LNCaP clone FGC (cell line): ENCODE data around the gene GHR.
"Not testable (repeated sequence)": the region's sequence is repeated elsewhere in the genome, so short reads cannot be mapped to it uniquely, and the experiment has no call there.

Experiments
- DNase-seq: peaks from one replicate; pipeline ENCODE4 v3.0.0-alpha.2; 2011; ENCODE audit warnings: low read depth
- H3K4me3 ChIP-seq: 2 replicates; pipeline ENCODE4 v1.5.1; 2011; ENCODE audit warnings: mild to moderate bottlenecking, low read depth, low read length, control low read depth
- TF ChIP-seq, protein P1 (sequence below): IDR thresholded peaks from 2 replicates; pipeline ENCODE4 v1.5.1; 2012; ENCODE audit warnings: mild to moderate bottlenecking; ENCODE audit not compliant: control insufficient read depth, insufficient read depth; ENCODE audit errors: extremely low read depth

Gene GHR

DNA sequence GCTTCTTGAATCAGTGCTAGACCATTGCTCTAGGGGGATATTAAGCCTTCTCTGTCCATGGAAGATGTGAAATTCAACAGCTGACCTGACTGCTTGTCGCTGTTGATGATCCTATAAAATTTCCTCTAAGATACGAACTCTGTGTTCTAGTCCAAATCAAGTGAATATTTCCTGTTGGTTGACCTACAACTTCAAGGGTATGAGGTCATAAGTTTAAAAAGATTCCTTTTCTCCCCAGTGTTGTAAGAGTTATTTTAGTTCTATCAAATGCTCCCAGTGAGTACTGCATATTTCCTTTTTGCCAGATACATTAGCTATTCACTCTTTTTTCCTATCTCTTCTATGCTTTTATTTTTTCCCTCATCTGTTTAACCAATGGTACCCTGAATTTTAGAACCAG is 230.5 kb downstream of the GHR start:
- TF ChIP-seq, protein P1, sequence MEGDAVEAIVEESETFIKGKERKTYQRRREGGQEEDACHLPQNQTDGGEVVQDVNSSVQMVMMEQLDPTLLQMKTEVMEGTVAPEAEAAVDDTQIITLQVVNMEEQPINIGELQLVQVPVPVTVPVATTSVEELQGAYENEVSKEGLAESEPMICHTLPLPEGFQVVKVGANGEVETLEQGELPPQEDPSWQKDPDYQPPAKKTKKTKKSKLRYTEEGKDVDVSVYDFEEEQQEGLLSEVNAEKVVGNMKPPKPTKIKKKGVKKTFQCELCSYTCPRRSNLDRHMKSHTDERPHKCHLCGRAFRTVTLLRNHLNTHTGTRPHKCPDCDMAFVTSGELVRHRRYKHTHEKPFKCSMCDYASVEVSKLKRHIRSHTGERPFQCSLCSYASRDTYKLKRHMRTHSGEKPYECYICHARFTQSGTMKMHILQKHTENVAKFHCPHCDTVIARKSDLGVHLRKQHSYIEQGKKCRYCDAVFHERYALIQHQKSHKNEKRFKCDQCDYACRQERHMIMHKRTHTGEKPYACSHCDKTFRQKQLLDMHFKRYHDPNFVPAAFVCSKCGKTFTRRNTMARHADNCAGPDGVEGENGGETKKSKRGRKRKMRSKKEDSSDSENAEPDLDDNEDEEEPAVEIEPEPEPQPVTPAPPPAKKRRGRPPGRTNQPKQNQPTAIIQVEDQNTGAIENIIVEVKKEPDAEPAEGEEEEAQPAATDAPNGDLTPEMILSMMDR = no peak
- DNase-seq = no peak
- H3K4me3 ChIP-seq = no peak overlapping the region

DNA sequence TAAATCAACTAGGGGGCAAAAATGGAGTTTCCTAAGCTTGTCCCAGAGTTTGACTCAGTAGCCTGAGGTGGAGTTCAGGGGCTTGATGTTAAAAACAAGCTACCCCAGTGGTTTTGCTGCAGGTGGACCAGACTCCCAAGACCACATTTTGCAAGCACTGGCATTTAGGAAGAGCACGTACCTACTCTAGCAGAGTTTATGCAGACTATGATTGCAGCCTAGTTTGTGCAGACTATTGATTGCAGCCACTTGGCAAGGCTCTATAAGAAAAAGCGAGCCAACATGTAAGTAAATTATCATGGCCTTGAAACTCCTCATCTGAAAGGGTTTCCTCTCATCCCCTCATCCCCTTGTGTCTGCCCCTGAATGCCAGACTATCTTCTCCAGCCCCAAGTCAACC is 231.4 kb downstream of the GHR start:
- H3K4me3 ChIP-seq = no peak overlapping the region
- no peak for DNase-seq
- TF ChIP-seq, protein P1 = no peak

- H3K4me3 ChIP-seq = no peak overlapping the region
- no peak for DNase-seq
- TF ChIP-seq, protein P1 = no peak
These were observed 232.9 kb downstream of the GHR start for GRCh38 chr5:42655982-42656650.

DNA sequence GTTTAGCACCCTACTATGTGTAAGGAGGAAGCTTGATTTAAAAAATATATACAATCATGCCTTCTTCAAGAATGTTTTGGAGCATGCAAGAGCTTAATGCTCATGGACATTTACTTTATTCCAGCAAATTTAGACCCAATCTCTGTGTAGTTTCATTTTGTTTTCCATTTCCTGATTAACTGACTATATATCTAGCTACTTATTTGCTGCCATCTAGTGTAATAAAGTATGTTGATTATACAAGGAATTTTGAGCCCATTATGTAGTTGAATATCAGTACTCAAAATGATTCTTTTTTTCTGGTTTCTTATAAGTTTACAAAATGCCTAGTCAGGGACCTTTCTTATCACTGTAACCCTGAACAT is 233.4 kb downstream of the GHR start:
- DNase-seq = no peak
- H3K4me3 ChIP-seq = no peak overlapping the region
- TF ChIP-seq, protein P1 = peak; percentile 45

DNA sequence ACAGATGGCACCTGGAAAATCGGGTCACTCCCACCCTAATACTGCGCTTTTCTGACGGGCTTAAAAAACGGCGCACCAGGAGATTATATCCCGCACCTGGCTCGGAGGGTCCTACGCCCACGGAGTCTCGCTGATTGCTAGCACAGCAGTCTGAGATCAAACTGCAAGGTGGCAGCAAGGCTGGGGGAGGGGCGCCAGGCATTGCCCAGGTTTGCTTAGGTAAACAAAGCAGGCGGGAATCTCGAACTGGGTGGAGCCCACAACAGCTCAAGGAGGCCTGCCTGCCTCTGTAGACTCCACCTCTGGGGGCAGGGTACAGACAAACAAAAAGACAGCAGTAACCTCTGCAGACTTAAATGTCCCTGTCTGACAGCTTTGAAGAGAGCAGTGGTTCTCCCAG is 236.6 kb downstream of the GHR start:
- not testable (repeated sequence) for DNase-seq, H3K4me3 ChIP-seq

- TF ChIP-seq, protein P1 = no peak
- no peak for DNase-seq
These were observed 242.6 kb downstream of the GHR start for GRCh38 chr5:42665857-42666256.

DNA sequence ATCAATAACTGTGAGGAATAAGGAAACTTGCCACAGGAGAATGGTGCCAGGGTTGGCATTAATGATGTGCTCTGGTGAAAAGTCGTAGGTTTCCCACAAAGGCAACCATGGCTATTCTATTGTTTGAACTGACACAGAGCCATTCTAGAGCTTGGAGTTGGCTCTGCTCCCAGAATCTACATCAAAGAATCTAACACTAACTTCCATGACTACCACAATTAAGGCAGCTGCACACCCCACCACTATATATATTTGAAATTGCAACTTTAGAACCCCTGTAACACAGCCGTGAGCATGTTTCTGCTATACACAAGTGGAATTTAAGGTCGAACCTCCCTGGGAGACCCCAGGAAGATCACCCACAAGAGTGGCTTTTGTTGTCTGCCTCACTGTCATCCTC is 243.6 kb downstream of the GHR start:
- no peak overlapping the region for H3K4me3 ChIP-seq
- TF ChIP-seq, protein P1 = no peak
- no peak for DNase-seq

More at GRCh38 chr5:42665857-42666256, 242.6 kb downstream of the GHR start:
- H3K4me3 ChIP-seq = no peak overlapping the region
